OCI-LY3 (cell line): ENCODE data around the gene HMOX1.

ENCODE experiments used
- CTCF ChIP-seq: fragments of 200-600, 300-600 bp; sonication (generic); IDR thresholded peaks from 2 replicates; pipeline ENCODE4 v1.5.1; 2014; ENCODE audit warnings: antibody characterized with exemption, low read length, low read depth
- EZH2phosphoT487 ChIP-seq: fragments of 200-600 bp; shearing (Covaris generic); IDR thresholded peaks from 2 replicates; pipeline ENCODE4 v1.6.1; 2018; ENCODE audit warnings: antibody characterized with exemption, mixed run types, low read depth

- TF ChIP-seq CTCF = no peak
- no peak for TF ChIP-seq EZH2phosphoT487
Measured at GRCh38 chr22:35441489-35442100, 60.7 kb downstream of the HMOX1 start.
